Keratinocyte (primary cell): ENCODE results near the gene PPEF2.

Experiments used
- CTCF ChIP-seq, 3 experiments: IDR thresholded peaks in 1 of 3; conservative IDR thresholded peaks in 1 of 3; optimal IDR thresholded peaks in 1 of 3; 2 replicates in 2 of 3; 3 replicates in 1 of 3; pipeline versions ENCODE3 to v1.5.1; 2011; ENCODE audit warnings: low read length in 3 of 3, mild to moderate bottlenecking in 3 of 3, moderate library complexity in 2 of 3, control low read depth in 1 of 3, inconsistent platforms in 1 of 3; ENCODE audit not compliant: insufficient read depth in 2 of 3; ENCODE audit errors: extremely low read depth in 1 of 3
- EZH2 ChIP-seq: IDR thresholded peaks from one replicate; pipeline ENCODE4 v1.6.1; 2012; ENCODE audit warnings: inconsistent platforms, mild to moderate bottlenecking, low read length, moderate library complexity

GRCh38 chr4:75880278-75880677, 22.0 kb downstream of the PPEF2 start:
- TF ChIP-seq CTCF (optimal IDR thresholded peaks at IDR 0.05 in 1 of 3, IDR thresholded peaks at IDR 0.05 in 1 of 3, conservative IDR thresholded peaks at IDR 0.05 in 1 of 3; ENCODE audit: extremely low read depth in 1 of 3, insufficient read depth in 2 of 3, low read length in 3 of 3) (no peak), EZH2 (no peak)
